ENCODE data around the gene SEZ6L.

- TF ChIP-seq CTCF (IDR thresholded peaks at IDR 0.05) (no peak), POLR2A (IDR thresholded peaks at IDR 0.05; ENCODE audit: low read depth) (no peak), POLR2AphosphoS5 (IDR thresholded peaks at IDR 0.05) (no peak)
These were observed 90.2 kb downstream of the SEZ6L start for GRCh38 chr22:26259510-26259909.
